Measurements from ENCODE around the gene ATP1A3.
A peak's percentile ranks its signal among the peaks of the same experiment; 100 is the strongest.
"Not testable (repeated sequence)": the region's sequence is repeated elsewhere in the genome, so short reads cannot be mapped to it uniquely, and the experiment has no call there.

The ATP1A3 gene

GRCh38 chr19:41993612-41994483 is at the start of gene ATP1A3:
Gene ATP1A3, minus strand, starts transcription at chr19:41994230. Its CDS starts 154 bp downstream, at chr19:41994076.
- DNase-seq (ENCODE audit: low spot score) = peak; percentile 73

GRCh38 chr19:42042455-42043170 is 48.6 kb upstream of the ATP1A3 start:
- peak; percentile 73 for DNase-seq (ENCODE audit: low spot score)

DNA sequence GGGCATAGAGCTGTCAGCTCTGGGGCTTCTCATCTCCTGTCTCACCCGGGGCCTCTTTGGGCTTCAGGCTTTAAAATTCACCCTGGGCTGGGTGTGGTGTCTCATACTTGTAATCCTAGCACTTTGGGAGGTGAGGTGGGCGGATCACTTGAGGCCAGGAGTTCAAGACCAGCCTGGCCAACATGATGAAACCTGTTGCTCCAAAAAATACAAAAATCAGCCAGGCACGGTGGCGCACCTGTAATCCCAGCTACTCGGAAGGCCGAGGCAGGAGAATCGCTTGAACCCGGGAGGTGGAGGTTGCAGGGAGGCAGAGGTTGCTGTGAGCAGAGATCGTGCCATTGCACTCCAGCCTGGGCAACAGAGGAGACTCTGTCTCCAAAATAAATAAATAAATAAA is 46.5 kb upstream of the ATP1A3 start:
- not testable (repeated sequence) for DNase-seq (ENCODE audit: low spot score)

DNA sequence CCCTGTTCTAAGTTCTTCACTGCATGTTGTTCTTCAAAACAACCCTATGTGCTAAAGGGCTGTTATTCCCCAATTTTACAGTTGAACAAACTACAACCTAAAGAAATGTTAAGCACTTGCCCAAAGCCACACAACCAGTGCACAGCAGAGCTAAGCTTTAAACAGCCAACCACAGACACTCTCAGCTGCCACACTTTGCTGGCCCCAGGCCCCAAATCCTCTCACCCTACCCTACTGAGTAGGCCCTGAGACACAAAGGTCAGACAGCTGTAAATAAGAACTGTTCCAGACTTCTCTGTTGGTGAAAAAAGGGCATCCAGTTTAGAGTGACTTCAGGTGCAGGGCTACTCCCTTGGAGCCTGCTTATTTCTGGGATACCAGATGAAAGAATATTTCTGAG is 46.0 kb upstream of the ATP1A3 start:
- no peak for DNase-seq (ENCODE audit: low spot score)

DNA sequence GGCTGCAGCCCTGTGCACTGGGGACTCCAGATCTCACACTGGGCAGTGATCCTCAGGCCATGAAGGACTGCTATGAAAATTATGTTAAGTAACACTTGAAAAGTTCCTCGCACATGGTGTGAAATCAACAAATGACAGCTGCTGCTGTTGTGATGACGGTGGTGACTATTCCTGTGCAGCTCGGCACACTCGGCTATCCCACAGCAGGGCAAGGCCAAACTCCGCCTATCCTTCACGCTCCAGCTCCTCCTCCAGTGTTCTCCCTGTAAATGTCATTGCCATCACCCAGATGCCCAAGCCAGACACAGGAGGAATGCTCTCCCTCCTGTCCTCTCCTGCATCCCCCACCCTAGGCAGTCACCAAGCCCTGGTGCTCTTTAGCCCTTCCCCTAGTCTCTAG is 44.6 kb upstream of the ATP1A3 start:
- DNase-seq (ENCODE audit: low spot score) = no peak

- DNase-seq (ENCODE audit: low spot score) = no peak
These were observed 43.6 kb upstream of the ATP1A3 start for GRCh38 chr19:42037649-42038048.

DNA sequence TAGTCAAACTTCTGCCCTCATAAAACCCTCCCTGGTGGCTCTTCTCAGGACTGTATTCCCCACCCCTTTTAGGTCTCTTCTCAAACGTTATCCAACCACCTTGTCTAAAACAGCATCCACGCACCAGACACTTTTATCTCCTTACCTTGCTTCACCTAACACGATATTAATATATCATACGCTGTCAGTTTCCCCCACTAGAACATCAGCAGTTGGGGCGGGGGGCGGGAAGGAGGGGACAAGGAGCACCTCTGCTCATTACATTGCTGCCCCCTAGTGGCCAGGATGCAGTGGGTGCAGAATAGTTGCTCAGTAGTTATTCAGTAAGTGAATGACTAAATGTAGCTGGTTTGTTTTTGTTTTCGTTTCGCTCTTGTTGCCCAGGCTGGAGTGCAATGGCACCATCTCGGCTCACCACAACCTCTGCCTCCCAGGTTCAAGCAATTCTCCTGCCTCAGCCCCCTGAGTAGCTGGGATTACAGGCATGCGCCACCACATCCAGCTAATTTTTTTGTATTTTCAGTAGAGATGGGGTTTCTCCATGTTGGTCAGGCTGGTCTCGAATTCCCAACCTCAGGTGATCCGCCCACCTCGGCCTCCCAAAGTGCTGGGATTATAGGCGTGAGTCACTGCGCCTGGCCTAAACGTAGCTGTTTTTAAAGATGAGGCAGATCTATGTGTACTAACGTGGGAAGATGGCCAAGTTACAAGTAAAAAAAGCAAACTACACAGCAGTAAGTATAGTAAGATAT is 40.8 kb upstream of the ATP1A3 start:
- peak; percentile 84 for DNase-seq (ENCODE audit: low spot score)

DNA sequence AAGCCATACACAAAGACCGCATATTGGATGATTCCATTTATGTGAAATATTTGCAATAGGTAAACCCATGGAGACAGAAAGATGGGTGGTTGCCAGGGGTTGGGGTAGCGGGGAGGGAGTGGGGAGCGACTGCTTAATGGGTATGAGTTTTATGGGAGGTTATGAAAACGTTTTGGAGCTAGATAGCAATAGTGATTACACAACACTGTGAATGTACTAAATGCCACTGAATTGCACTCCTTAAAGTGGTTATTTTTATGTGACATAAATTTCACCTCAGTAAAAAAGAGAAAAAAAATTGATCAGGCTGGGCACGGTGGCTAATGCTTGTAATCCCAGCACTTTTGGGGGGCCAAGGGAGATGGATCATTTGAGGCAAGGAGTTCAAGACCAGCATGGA is 39.4 kb upstream of the ATP1A3 start:
- DNase-seq (ENCODE audit: low spot score) = no peak

DNA sequence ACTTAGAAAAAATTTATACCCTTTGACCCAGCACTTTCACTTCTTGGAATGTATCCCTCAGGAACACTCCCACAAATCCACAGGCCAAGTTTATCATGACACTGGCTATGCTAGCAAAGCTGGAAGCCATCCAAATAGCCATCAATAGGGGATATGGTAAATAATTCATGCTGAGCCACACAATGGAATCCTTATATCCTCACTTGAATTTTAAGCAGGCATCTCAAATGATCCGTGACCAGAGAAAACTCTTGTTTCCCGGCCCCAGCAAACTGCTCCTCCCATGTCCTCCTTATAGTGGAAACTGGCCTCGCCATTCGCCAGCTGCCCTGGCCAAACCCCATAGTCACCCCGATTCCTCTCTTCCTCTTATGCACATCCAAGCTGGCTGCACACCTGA is 38.4 kb upstream of the ATP1A3 start:
- DNase-seq (ENCODE audit: low spot score) = no peak

- no peak for DNase-seq (ENCODE audit: low spot score)
These were observed 36.8 kb upstream of the ATP1A3 start for GRCh38 chr19:42030645-42031440.

DNA sequence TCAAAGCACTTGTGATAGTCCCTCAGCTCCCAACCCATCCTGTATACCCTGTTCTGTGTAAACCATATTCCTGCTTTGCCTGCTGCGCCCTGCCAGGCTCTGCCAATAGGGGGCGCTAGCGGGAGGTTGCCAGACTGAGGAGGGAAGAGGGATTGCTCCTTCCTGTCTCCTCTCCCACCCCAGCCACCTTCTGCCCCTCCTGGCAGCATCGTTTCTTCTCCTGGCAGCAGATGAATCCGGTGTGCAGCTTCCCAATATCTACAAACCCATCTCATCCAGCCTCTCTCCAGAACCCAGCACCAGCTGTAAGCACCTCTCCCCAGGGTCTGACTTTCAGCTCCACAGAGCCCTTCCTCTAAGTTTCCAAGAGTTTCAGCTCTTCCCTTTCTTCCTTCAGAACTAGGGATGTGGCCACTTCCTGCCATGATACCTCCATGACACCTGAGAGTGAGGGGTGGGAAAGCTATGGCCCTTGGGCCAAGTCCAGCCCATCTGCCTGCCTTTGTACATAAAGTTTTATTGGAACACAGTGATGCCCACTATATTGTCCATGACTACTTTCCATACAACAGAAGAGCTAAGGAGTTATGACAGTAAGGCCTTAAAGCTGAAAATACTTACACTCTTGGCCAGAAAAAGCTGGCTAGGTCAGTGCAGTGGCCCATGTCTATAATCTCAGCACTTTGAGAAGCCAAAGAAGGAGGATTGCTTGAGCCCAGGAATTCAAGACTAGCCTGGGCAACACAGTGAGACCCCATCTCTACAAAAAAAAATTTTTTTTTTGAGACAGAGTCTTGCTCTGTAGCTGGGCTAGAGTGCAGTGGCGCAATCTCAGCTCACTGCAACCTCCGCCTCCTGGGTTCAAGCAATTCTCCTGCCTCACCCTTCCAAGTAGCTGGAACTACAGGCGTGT is 34.5 kb upstream of the ATP1A3 start:
- DNase-seq (ENCODE audit: low spot score) = no peak

DNA sequence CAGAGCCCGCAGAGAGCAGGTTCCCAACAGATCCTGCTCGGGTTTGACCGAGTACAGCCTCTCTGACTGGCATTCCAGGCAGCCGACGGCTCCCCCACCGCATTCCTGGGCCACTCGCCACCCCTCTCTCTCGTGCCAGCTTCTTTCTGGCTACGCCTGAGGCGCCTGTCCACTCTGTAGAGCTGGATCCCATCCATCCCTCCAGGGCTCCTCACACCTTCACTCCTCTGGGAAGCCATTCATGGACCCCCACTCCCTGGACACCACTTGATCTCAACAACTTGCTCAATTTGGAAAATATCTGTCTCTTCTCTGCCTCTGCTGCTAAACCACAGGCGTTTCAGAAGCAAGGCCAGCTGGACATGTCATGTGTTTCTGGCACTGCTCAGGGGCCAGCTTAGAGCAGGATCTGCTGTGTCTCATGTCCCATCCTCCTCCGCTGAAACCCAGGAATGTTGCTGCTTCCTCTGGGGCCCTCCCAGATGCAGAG is 30.6 kb upstream of the ATP1A3 start:
- DNase-seq (ENCODE audit: low spot score) = no peak

- DNase-seq (ENCODE audit: low spot score) = no peak
These were observed 29.9 kb upstream of the ATP1A3 start for GRCh38 chr19:42023943-42024260.

GRCh38 chr19:42023121-42023942 is 29.3 kb upstream of the ATP1A3 start:
- DNase-seq (ENCODE audit: low spot score) = no peak

- DNase-seq (ENCODE audit: low spot score) = no peak
These were observed 28.6 kb upstream of the ATP1A3 start for GRCh38 chr19:42022616-42023015.

DNA sequence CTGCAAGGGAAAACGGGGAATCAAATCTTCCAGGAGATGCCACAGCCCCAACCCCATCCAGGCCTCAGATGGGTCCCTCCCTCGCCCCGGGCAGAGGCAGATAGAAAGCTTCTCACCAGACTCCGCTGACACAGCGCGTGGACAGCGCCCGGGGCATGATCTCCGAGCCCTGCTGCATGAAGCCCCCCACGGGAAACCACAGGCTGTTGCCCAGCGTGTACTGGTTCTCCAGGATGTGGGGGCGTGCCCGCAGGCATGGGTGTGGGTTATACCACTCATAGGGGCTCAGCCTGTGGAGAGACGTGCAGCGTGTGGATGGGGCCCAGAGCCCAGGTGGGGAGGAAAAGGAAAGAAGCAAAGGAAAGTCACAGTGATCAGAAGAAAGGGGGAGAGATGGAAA is 27.2 kb upstream of the ATP1A3 start:
- DNase-seq (ENCODE audit: low spot score) = no peak

DNA sequence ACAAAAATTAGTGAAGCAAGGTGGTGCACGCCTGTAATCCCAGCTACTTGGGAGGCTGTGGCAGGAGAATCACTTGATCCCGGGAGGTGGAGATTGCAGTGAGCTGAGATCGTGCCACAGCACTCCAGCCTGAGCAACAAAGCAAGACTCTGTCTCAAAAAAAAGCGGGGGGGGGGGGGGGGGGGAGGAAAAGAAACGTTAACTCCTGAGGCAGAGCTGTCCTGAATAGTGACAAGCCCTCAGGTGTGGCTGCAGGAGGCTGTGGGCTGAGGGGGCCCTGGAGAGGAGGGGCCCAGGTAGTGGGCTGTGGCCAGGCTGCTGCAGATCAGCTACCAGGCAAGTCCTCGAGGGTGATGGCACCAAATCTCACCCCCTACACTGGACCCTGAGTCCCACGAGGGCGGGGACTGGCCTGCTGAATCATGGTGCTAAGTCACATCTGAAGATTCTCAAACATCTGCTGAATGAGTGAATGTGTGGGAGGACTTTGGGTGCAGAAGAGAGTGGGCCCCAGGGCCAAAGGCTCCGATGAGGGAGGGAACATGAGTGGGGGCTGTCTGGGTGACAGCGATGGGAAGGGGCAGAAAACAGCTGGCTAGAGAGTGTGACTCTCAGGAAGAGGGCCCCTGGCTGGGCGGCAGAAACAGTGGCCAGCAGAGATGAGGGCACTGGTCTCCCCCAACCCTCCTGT is 24.6 kb upstream of the ATP1A3 start:
- DNase-seq (ENCODE audit: low spot score) = no peak

- no peak for DNase-seq (ENCODE audit: low spot score)
These were observed 23.0 kb upstream of the ATP1A3 start for GRCh38 chr19:42017040-42017439.

DNA sequence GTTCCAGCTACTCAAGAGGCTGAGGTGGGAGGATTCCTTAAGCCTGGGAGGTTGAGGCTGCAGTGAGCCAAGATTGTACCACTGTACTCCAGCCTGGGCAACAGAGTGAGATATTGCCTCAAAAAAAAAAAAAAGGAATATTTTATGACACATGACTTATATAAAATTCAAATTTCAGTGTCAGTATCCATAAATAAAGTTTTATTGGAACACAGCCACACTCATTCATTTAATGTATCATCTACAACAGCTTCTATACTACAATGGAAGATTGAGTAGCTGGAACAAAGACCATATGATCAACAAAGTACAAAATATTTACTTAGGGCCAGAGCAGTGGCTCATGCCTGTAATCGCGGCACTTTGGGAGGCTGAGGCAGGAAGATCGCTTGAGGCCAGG is 18.7 kb upstream of the ATP1A3 start:
- not testable (repeated sequence) for DNase-seq (ENCODE audit: low spot score)
